ENCODE data around the gene AQP1.

Gene AQP1

GRCh38 chr7:30920584-30921539 lies 9.2 kb downstream of the AQP1 start:
- DNase-seq (ENCODE audit: low read depth in 2 of 2), result no peak

- no peak for DNase-seq (ENCODE audit: low read depth in 2 of 2)
Observed at GRCh38 chr7:30921540-30922401, 10.1 kb downstream of the AQP1 start.

GRCh38 chr7:30922596-30922995 lies 10.9 kb downstream of the AQP1 start:
- no peak for DNase-seq (ENCODE audit: low read depth in 2 of 2)

- DNase-seq (ENCODE audit: low read depth in 2 of 2), result no peak
Observed at GRCh38 chr7:30923009-30923773, 11.5 kb downstream of the AQP1 start.

GRCh38 chr7:30923774-30924413 lies 12.2 kb downstream of the AQP1 start:
- no peak for DNase-seq (ENCODE audit: low read depth in 2 of 2)

- no peak for DNase-seq (ENCODE audit: low read depth in 2 of 2)
Observed at GRCh38 chr7:30924624-30925023, 13.0 kb downstream of the AQP1 start.

GRCh38 chr7:30925117-30925516 lies 13.5 kb downstream of the AQP1 start:
- no peak for DNase-seq (ENCODE audit: low read depth in 2 of 2)

GRCh38 chr7:30925913-30926312 lies 14.3 kb downstream of the AQP1 start:
- DNase-seq (ENCODE audit: low read depth in 2 of 2), result no peak

- no peak for DNase-seq (ENCODE audit: low read depth in 2 of 2)
Observed at GRCh38 chr7:30926313-30926712, 14.7 kb downstream of the AQP1 start.

GRCh38 chr7:30927040-30927439 lies 15.4 kb downstream of the AQP1 start:
- no peak for DNase-seq (ENCODE audit: low read depth in 2 of 2)

- DNase-seq (ENCODE audit: low read depth in 2 of 2), result no peak
Observed at GRCh38 chr7:30927559-30927958, 15.9 kb downstream of the AQP1 start.

- no peak for DNase-seq (ENCODE audit: low read depth in 2 of 2)
Observed at GRCh38 chr7:30928254-30928872, 16.7 kb downstream of the AQP1 start.

- no peak for DNase-seq (ENCODE audit: low read depth in 2 of 2)
Observed at GRCh38 chr7:30929686-30930085, 18.0 kb downstream of the AQP1 start.

GRCh38 chr7:30930621-30931020 lies 19.0 kb downstream of the AQP1 start:
- no peak for DNase-seq (ENCODE audit: low read depth in 2 of 2)

- DNase-seq (ENCODE audit: low read depth in 2 of 2), result no peak
Observed at GRCh38 chr7:30931161-30931928, 19.7 kb downstream of the AQP1 start.

- DNase-seq (ENCODE audit: low read depth in 2 of 2), result no peak
Observed at GRCh38 chr7:30931929-30932540, 20.4 kb downstream of the AQP1 start.

- DNase-seq (ENCODE audit: low read depth in 2 of 2), result no peak
Observed at GRCh38 chr7:30932562-30932961, 20.9 kb downstream of the AQP1 start.

- no peak for DNase-seq (ENCODE audit: low read depth in 2 of 2)
Observed at GRCh38 chr7:30933124-30933974, 21.7 kb downstream of the AQP1 start.

GRCh38 chr7:30934225-30934624 lies 22.6 kb downstream of the AQP1 start:
- DNase-seq (ENCODE audit: low read depth in 2 of 2), result no peak
